ENCODE measurements around the gene USP51.
"Not testable (repeated sequence)": the region's sequence is repeated elsewhere in the genome, so short reads cannot be mapped to it uniquely, and the experiment has no call there.

USP51 gene

GRCh38 chrX:55489314-55490009 is at the start of gene USP51:
USP51 (minus strand) TSS chrX:55489848; CDS start chrX:55488939, 909 bp downstream.
- no peak for DNase-seq (ENCODE audit: low read depth, low spot score)
- peak within 1 kb of the TSS; percentile 68 for H3K4me3 ChIP-seq (ENCODE audit: low read depth, low read length)
- POLR2A ChIA-PET: interaction anchor here (1.6 kb wide), 1 partner anchor 38 kb away, joined by 9 read pairs; the partner anchor contains the start of gene MAGEH1
- CTCF ChIA-PET: interaction anchor here (1.2 to 1.4 kb wide), 2 partner anchors 37 to 228 kb away, joined by 3 to 6 read pairs; partner anchors contain the start of genes MAGEH1 and RRAGB
- peak; percentile 3 for TF ChIP-seq CTCF (IDR thresholded peaks at IDR 0.05; ENCODE audit: insufficient read depth, low read length, missing control alignments)

GRCh38 chrX:55524487-55524886 is 34.8 kb upstream of the USP51 start:
- CTCF ChIA-PET: no interaction called here
- H3K4me3 ChIP-seq (ENCODE audit: low read depth, low read length): no peak overlapping the region
- POLR2A ChIA-PET: no interaction called here
- no peak for TF ChIP-seq CTCF (IDR thresholded peaks at IDR 0.05; ENCODE audit: insufficient read depth, low read length, missing control alignments)
- no peak for DNase-seq (ENCODE audit: low read depth, low spot score)

GRCh38 chrX:55523356-55523755 is 33.7 kb upstream of the USP51 start:
- TF ChIP-seq CTCF (IDR thresholded peaks at IDR 0.05; ENCODE audit: insufficient read depth, low read length, missing control alignments): no peak
- no peak overlapping the region for H3K4me3 ChIP-seq (ENCODE audit: low read depth, low read length)
- no peak for DNase-seq (ENCODE audit: low read depth, low spot score)
- POLR2A ChIA-PET: interaction anchor here (0.7 kb wide), 1 partner anchor 7 kb away, joined by 4 read pairs; no protein-coding TSS in a partner anchor
- CTCF ChIA-PET: no interaction called here

GRCh38 chrX:55522596-55523276 is 33.1 kb upstream of the USP51 start:
- no peak overlapping the region for H3K4me3 ChIP-seq (ENCODE audit: low read depth, low read length)
- ChIA-PET CTCF (no interaction called here), POLR2A (interaction anchor here (0.7 kb wide), 1 partner anchor 8 kb away, joined by 4 read pairs; no protein-coding TSS in a partner anchor)
- no peak for TF ChIP-seq CTCF (IDR thresholded peaks at IDR 0.05; ENCODE audit: insufficient read depth, low read length, missing control alignments)
- no peak for DNase-seq (ENCODE audit: low read depth, low spot score)

GRCh38 chrX:55521687-55522086 is 32.0 kb upstream of the USP51 start:
- CTCF ChIA-PET: no interaction called here
- TF ChIP-seq CTCF (IDR thresholded peaks at IDR 0.05; ENCODE audit: insufficient read depth, low read length, missing control alignments): no peak
- no peak overlapping the region for H3K4me3 ChIP-seq (ENCODE audit: low read depth, low read length)
- DNase-seq (ENCODE audit: low read depth, low spot score): no peak
- POLR2A ChIA-PET: no interaction called here

GRCh38 chrX:55516794-55517481 is 27.3 kb upstream of the USP51 start:
- POLR2A ChIA-PET; H3K4me3 ChIP-seq (ENCODE audit: low read depth, low read length); DNase-seq (ENCODE audit: low read depth, low spot score); CTCF ChIA-PET: not testable (repeated sequence)

- CTCF ChIA-PET; H3K4me3 ChIP-seq (ENCODE audit: low read depth, low read length); POLR2A ChIA-PET; DNase-seq (ENCODE audit: low read depth, low spot score): not testable (repeated sequence)
These were observed 23.5 kb upstream of the USP51 start for GRCh38 chrX:55513045-55513737.

- DNase-seq (ENCODE audit: low read depth, low spot score); CTCF ChIA-PET; POLR2A ChIA-PET: not testable (repeated sequence)
These were observed 18.9 kb upstream of the USP51 start for GRCh38 chrX:55508410-55509152.

GRCh38 chrX:55507699-55508098 is 18.1 kb upstream of the USP51 start:
- H3K4me3 ChIP-seq (ENCODE audit: low read depth, low read length); POLR2A ChIA-PET; DNase-seq (ENCODE audit: low read depth, low spot score); CTCF ChIA-PET: not testable (repeated sequence)

More at GRCh38 chrX:55508410-55509152, 18.9 kb upstream of the USP51 start:
- not testable (repeated sequence) for H3K4me3 ChIP-seq (ENCODE audit: low read depth, low read length)
